ENCODE measurements around the gene PARVA. TPM values are rescaled to one million over a fixed set of nuclear protein-coding genes. Genes with fewer than 3 reads are reported as not detected.

PARVA gene
- polyA plus RNA-seq, 3 donors, result not detected

GRCh38 chr11:12448131-12448939, 71.0 kb downstream of the PARVA start:
- Mint-ChIP-seq H3K36me3 (no peaks in the 10 kb centered on the region), H3K9me3 (peaks cover 0 to 4% (median 0%) of the 10 kb centered on the region in 7 donors), H3K27me3 (ENCODE audit: low read depth in 3 of 3) (peaks cover 0 to 5% (median 2%) of the 10 kb centered on the region in 3 donors), H3K27ac (no peak overlapping the region), H3K4me1 (no peaks in the 10 kb centered on the region), H3K4me3 (no peak overlapping the region)
- H3K27me3 ChIP-seq (ENCODE audit: control insufficient read depth in 2 of 2, insufficient read depth in 2 of 2, low read length in 2 of 2), result no peaks in the 10 kb centered on the region
- intact Hi-C loops (cut with micrococcal nuclease), result no loop called here
- no peak for DNase-seq
- no peak overlapping the region for H3K27ac ChIP-seq (ENCODE audit: low read depth in 1 of 2, low read length in 2 of 2)
- TF ChIP-seq CTCF (IDR thresholded peaks at IDR 0.05), result no peak
- WGBS (ENCODE audit: insufficient coverage), result 91% methylated on average over 7 of the region's 9 CpGs
- H3K4me3 ChIP-seq (replicated peaks in 1 of 3; ENCODE audit: low read depth in 2 of 3, low read length in 3 of 3), result no peak overlapping the region
- H3K4me2 ChIP-seq (replicated peaks; ENCODE audit: extremely low read depth, low read length, poor library complexity, severe bottlenecking), result no peak overlapping the region
- H3K4me1 ChIP-seq (ENCODE audit: control insufficient read depth in 1 of 2, insufficient read depth in 2 of 2, low read length in 2 of 2), result no peaks in the 10 kb centered on the region
- no peak overlapping the region for H2AFZ ChIP-seq (ENCODE audit: insufficient read depth, low read depth, low read length, poor library complexity, severe bottlenecking)
- H3K9ac ChIP-seq (ENCODE audit: insufficient read depth, low read length, poor library complexity, severe bottlenecking), result no peak overlapping the region
- H3K36me3 ChIP-seq (replicated peaks in 1 of 2; ENCODE audit: control insufficient read depth in 1 of 2, insufficient read depth in 2 of 2, low read length in 2 of 2), result no peaks in the 10 kb centered on the region
- no peaks in the 10 kb centered on the region for H4K20me1 ChIP-seq (ENCODE audit: insufficient read depth, low read length)
- H3K79me2 ChIP-seq (ENCODE audit: insufficient read depth, low read length), result no peaks in the 10 kb centered on the region
- no peaks in the 10 kb centered on the region for H3K9me3 ChIP-seq (replicated peaks in 1 of 2; ENCODE audit: control insufficient read depth in 1 of 2, insufficient read depth in 1 of 2, low read length in 2 of 2)

GRCh38 chr11:12449961-12450715, 72.8 kb downstream of the PARVA start:
- no peak overlapping the region for H3K4me2 ChIP-seq (replicated peaks; ENCODE audit: extremely low read depth, low read length, poor library complexity, severe bottlenecking)
- no peak overlapping the region for H3K27ac Mint-ChIP-seq
- intact Hi-C loops (cut with micrococcal nuclease), result no loop called here

More at GRCh38 chr11:12449961-12450715, 72.8 kb downstream of the PARVA start:
- Histone ChIP-seq H3K9me3 (replicated peaks in 1 of 2; ENCODE audit: control insufficient read depth in 1 of 2, insufficient read depth in 1 of 2, low read length in 2 of 2) (no peaks in the 10 kb centered on the region), H4K20me1 (ENCODE audit: insufficient read depth, low read length) (no peaks in the 10 kb centered on the region), H3K27ac (ENCODE audit: low read depth in 1 of 2, low read length in 2 of 2) (no peak overlapping the region), H3K9ac (ENCODE audit: insufficient read depth, low read length, poor library complexity, severe bottlenecking) (no peak overlapping the region), H3K4me1 (ENCODE audit: control insufficient read depth in 1 of 2, insufficient read depth in 2 of 2, low read length in 2 of 2) (no peaks in the 10 kb centered on the region), H3K27me3 (ENCODE audit: control insufficient read depth in 2 of 2, insufficient read depth in 2 of 2, low read length in 2 of 2) (no peaks in the 10 kb centered on the region), H3K79me2 (ENCODE audit: insufficient read depth, low read length) (no peaks in the 10 kb centered on the region), H3K4me3 (replicated peaks in 1 of 3; ENCODE audit: low read depth in 2 of 3, low read length in 3 of 3) (no peak overlapping the region), H3K36me3 (replicated peaks in 1 of 2; ENCODE audit: control insufficient read depth in 1 of 2, insufficient read depth in 2 of 2, low read length in 2 of 2) (no peaks in the 10 kb centered on the region), H2AFZ (ENCODE audit: insufficient read depth, low read depth, low read length, poor library complexity, severe bottlenecking) (no peak overlapping the region)
- peaks cover 0 to under 1% (median 0%) of the 10 kb centered on the region in 7 donors for H3K9me3 Mint-ChIP-seq
- TF ChIP-seq CTCF (IDR thresholded peaks at IDR 0.05), result no peak
- H3K4me1 Mint-ChIP-seq, result no peaks in the 10 kb centered on the region
- no peak overlapping the region for H3K4me3 Mint-ChIP-seq
- H3K27me3 Mint-ChIP-seq (ENCODE audit: low read depth in 3 of 3), result peaks cover 1 to 2% (median 1%) of the 10 kb centered on the region in 3 donors
- DNase-seq, result no peak
- WGBS (ENCODE audit: insufficient coverage), result 88% methylated on average over 1 of the region's 3 CpGs
- H3K36me3 Mint-ChIP-seq, result no peaks in the 10 kb centered on the region
